Measurements from ENCODE around the gene PTHLH. TPM values are rescaled to one million over a fixed set of nuclear protein-coding genes. Genes with fewer than 3 reads are reported as not detected.

The PTHLH gene
- total and polyA plus RNA-seq, 7 experiments from 2014 or later = not detected

DNA sequence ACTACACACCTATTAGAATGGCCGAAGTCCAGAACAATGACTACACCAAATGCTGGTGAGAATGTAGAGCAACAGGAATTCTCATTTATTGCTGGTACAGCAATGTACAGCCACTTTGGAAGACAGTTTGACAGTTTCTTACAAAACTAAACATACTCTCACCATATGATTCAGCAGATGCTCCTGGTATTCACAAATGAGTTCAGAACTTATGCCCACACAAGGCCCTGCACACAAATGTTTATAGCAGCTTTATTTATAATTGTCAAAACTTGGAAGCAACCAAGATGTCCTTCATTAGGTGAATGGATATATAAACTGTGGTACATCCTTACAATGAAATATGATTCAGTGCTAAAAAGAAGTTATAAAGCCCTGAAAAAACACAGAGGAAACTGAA, 38.3 kb downstream of the PTHLH start:
- H3K27me3 ChIP-seq (ENCODE audit: control insufficient read depth in 2 of 2, insufficient read depth in 2 of 2, low read length in 2 of 2) = no peaks in the 10 kb centered on the region
- DNase-seq (no peak), ATAC-seq (no peak)
- no peaks in the 10 kb centered on the region for H3K4me1 ChIP-seq (ENCODE audit: control insufficient read depth in 2 of 2, insufficient read depth in 2 of 2, low read length in 2 of 2)
- H3K36me3 ChIP-seq (ENCODE audit: control insufficient read depth in 2 of 3, insufficient read depth in 3 of 3, low read length in 3 of 3) = no peaks in the 10 kb centered on the region
- Mint-ChIP-seq H3K9me3 (peaks cover 0 to 1% (median 0%) of the 10 kb centered on the region in 11 donors), H3K36me3 (no peaks in the 10 kb centered on the region), H3K4me1 (peaks cover 0 to 1% (median 0%) of the 10 kb centered on the region in 7 donors), H3K27me3 (peaks cover 4 to 22% (median 16%) of the 10 kb centered on the region in 5 donors), H3K27ac (no peak overlapping the region), H3K4me3 (no peak overlapping the region)
- intact Hi-C loops (cut with micrococcal nuclease) = no loop called here
- ChIA-PET POLR2A (no interaction called here), CTCF (no interaction called here)
- no peaks in the 10 kb centered on the region for H3K9me3 ChIP-seq (ENCODE audit: control insufficient read depth in 2 of 3, low read length in 3 of 3)
- no peak overlapping the region for H3K27ac ChIP-seq (ENCODE audit: low read depth, low read length)
- H3K4me3 ChIP-seq (ENCODE audit: low read length) = no peak overlapping the region

GRCh38 chr12:27931390-27931789, 41.1 kb downstream of the PTHLH start:
- H3K4me3 ChIP-seq (ENCODE audit: low read length) = no peak overlapping the region
- H3K27me3 ChIP-seq (ENCODE audit: control insufficient read depth in 2 of 2, insufficient read depth in 2 of 2, low read length in 2 of 2) = no peaks in the 10 kb centered on the region
- DNase-seq (no peak), ATAC-seq (no peak)
- POLR2A ChIA-PET = no interaction called here
- Mint-ChIP-seq H3K27me3 (peaks cover 0 to 23% (median 14%) of the 10 kb centered on the region in 5 donors), H3K4me1 (peaks cover 0 to 1% (median 0%) of the 10 kb centered on the region in 7 donors), H3K27ac (no peak overlapping the region), H3K36me3 (no peaks in the 10 kb centered on the region), H3K9me3 (peaks cover 0 to 1% (median 0%) of the 10 kb centered on the region in 11 donors), H3K4me3 (no peak overlapping the region)
- CTCF ChIA-PET = no interaction called here
- intact Hi-C loops (cut with micrococcal nuclease) = no loop called here
- no peaks in the 10 kb centered on the region for H3K36me3 ChIP-seq (ENCODE audit: control insufficient read depth in 2 of 3, insufficient read depth in 3 of 3, low read length in 3 of 3)
- no peaks in the 10 kb centered on the region for H3K4me1 ChIP-seq (ENCODE audit: control insufficient read depth in 2 of 2, insufficient read depth in 2 of 2, low read length in 2 of 2)
- H3K27ac ChIP-seq (ENCODE audit: low read depth, low read length) = no peak overlapping the region
- H3K9me3 ChIP-seq (ENCODE audit: control insufficient read depth in 2 of 3, low read length in 3 of 3) = no peaks in the 10 kb centered on the region

- no peak for ATAC-seq
- ChIA-PET POLR2A (no interaction called here), CTCF (no interaction called here)
- no peaks in the 10 kb centered on the region for H3K36me3 ChIP-seq (ENCODE audit: control insufficient read depth in 2 of 3, insufficient read depth in 3 of 3, low read length in 3 of 3)
- no peaks in the 10 kb centered on the region for H3K9me3 ChIP-seq (ENCODE audit: control insufficient read depth in 2 of 3, low read length in 3 of 3)
- Mint-ChIP-seq H3K4me3 (no peak overlapping the region), H3K36me3 (no peaks in the 10 kb centered on the region), H3K27me3 (peaks cover 7 to 21% (median 10%) of the 10 kb centered on the region in 5 donors), H3K27ac (no peak overlapping the region), H3K9me3 (no peaks in the 10 kb centered on the region), H3K4me1 (no peaks in the 10 kb centered on the region)
- H3K4me3 ChIP-seq (ENCODE audit: low read length) = no peak overlapping the region
- no peak overlapping the region for H3K27ac ChIP-seq (ENCODE audit: low read depth, low read length)
- DNase-seq = no peak
- no peaks in the 10 kb centered on the region for H3K4me1 ChIP-seq (ENCODE audit: control insufficient read depth in 2 of 2, insufficient read depth in 2 of 2, low read length in 2 of 2)
- no peaks in the 10 kb centered on the region for H3K27me3 ChIP-seq (ENCODE audit: control insufficient read depth in 2 of 2, insufficient read depth in 2 of 2, low read length in 2 of 2)
- intact Hi-C loops (cut with micrococcal nuclease) = no loop called here
These were observed 45.2 kb downstream of the PTHLH start for GRCh38 chr12:27927347-27927746.

DNA sequence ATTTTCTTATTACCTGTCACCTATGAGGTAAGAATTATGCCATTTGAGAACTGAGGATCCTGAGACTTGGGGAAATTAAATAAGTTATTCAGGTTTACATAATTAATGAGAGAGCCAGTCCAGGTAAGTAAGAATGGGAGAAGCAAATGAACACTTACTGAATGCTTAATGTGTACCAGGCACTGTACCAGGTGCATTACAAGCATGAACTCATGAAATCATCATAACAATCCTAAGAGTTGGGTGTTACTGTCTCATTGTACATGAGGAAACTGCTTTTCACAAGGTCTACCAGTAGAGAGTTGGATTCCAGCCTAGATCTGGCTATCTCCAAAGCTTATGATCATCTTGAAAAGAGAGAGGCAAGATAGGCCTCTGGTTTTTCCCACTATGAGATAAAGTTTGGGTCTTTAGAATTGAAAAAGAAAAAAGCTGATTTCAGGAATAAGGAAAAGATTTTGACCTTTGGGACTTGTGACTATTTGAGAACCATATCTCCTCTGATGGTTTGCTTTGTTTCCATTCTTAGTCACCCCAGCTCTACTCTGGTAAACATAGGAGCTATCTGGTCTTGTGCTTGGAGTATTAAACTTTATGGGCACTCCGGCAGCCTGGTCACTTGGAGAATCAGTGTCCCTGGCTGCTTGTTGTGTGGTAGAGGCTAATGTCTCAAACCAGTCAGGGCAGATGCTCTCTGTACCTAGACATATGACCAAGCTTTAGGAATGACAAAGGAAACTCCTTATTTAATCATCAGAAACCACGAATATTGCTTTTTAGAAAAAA, 48.0 kb downstream of the PTHLH start:
- Histone ChIP-seq H3K27me3 (ENCODE audit: control insufficient read depth in 2 of 2, insufficient read depth in 2 of 2, low read length in 2 of 2) (no peaks in the 10 kb centered on the region), H3K36me3 (ENCODE audit: control insufficient read depth in 2 of 3, insufficient read depth in 3 of 3, low read length in 3 of 3) (no peaks in the 10 kb centered on the region), H3K9me3 (ENCODE audit: control insufficient read depth in 2 of 3, low read length in 3 of 3) (no peaks in the 10 kb centered on the region), H3K4me3 (ENCODE audit: low read length) (no peak overlapping the region), H3K27ac (ENCODE audit: low read depth, low read length) (no peak overlapping the region), H3K4me1 (ENCODE audit: control insufficient read depth in 2 of 2, insufficient read depth in 2 of 2, low read length in 2 of 2) (no peaks in the 10 kb centered on the region)
- Mint-ChIP-seq H3K4me3 (no peak overlapping the region), H3K36me3 (no peaks in the 10 kb centered on the region), H3K27ac (no peak overlapping the region), H3K4me1 (no peaks in the 10 kb centered on the region), H3K9me3 (peaks cover 0 to 2% (median 0%) of the 10 kb centered on the region in 11 donors), H3K27me3 (peaks cover 4 to 37% (median 13%) of the 10 kb centered on the region in 5 donors)
- DNase-seq (no peak), ATAC-seq (no peak)
- intact Hi-C loops (cut with micrococcal nuclease) = no loop called here
- ChIA-PET CTCF (no interaction called here), POLR2A (no interaction called here)

- CTCF ChIA-PET = no interaction called here
These were observed 49.9 kb downstream of the PTHLH start for GRCh38 chr12:27922531-27923139.

GRCh38 chr12:27919671-27920235, 52.8 kb downstream of the PTHLH start:
- no peak for ATAC-seq
- intact Hi-C loops (cut with micrococcal nuclease) = no loop called here
- CTCF ChIA-PET = no interaction called here
- no peaks in the 10 kb centered on the region for H3K36me3 ChIP-seq (ENCODE audit: control insufficient read depth in 2 of 3, insufficient read depth in 3 of 3, low read length in 3 of 3)
- H3K27ac Mint-ChIP-seq = no peak overlapping the region
- H3K27ac ChIP-seq (ENCODE audit: low read depth, low read length) = no peak overlapping the region
- DNase-seq = no peak
- no peaks in the 10 kb centered on the region for H3K27me3 ChIP-seq (ENCODE audit: control insufficient read depth in 2 of 2, insufficient read depth in 2 of 2, low read length in 2 of 2)
- no peak overlapping the region for H3K4me3 Mint-ChIP-seq
- POLR2A ChIA-PET = no interaction called here
- peaks cover 4 to 50% (median 11%) of the 10 kb centered on the region in 5 donors for H3K27me3 Mint-ChIP-seq
- H3K36me3 Mint-ChIP-seq = no peaks in the 10 kb centered on the region
- no peaks in the 10 kb centered on the region for H3K9me3 ChIP-seq (ENCODE audit: control insufficient read depth in 2 of 3, low read length in 3 of 3)
- no peaks in the 10 kb centered on the region for H3K4me1 Mint-ChIP-seq
- H3K9me3 Mint-ChIP-seq = peaks cover 0 to 3% (median 0%) of the 10 kb centered on the region in 11 donors
- H3K4me1 ChIP-seq (ENCODE audit: control insufficient read depth in 2 of 2, insufficient read depth in 2 of 2, low read length in 2 of 2) = no peaks in the 10 kb centered on the region
- H3K4me3 ChIP-seq (ENCODE audit: low read length) = no peak overlapping the region

More at GRCh38 chr12:27922531-27923139, 49.9 kb downstream of the PTHLH start:
- Histone ChIP-seq H3K36me3 (ENCODE audit: control insufficient read depth in 2 of 3, insufficient read depth in 3 of 3, low read length in 3 of 3) (no peaks in the 10 kb centered on the region), H3K27me3 (ENCODE audit: control insufficient read depth in 2 of 2, insufficient read depth in 2 of 2, low read length in 2 of 2) (no peaks in the 10 kb centered on the region), H3K4me3 (ENCODE audit: low read length) (no peak overlapping the region), H3K27ac (ENCODE audit: low read depth, low read length) (no peak overlapping the region), H3K9me3 (ENCODE audit: control insufficient read depth in 2 of 3, low read length in 3 of 3) (no peaks in the 10 kb centered on the region), H3K4me1 (ENCODE audit: control insufficient read depth in 2 of 2, insufficient read depth in 2 of 2, low read length in 2 of 2) (no peaks in the 10 kb centered on the region)
- Mint-ChIP-seq H3K4me1 (no peaks in the 10 kb centered on the region), H3K4me3 (no peak overlapping the region), H3K36me3 (no peaks in the 10 kb centered on the region), H3K27ac (no peak overlapping the region), H3K9me3 (peaks cover 0 to 2% (median 0%) of the 10 kb centered on the region in 11 donors), H3K27me3 (peaks cover 4 to 46% (median 12%) of the 10 kb centered on the region in 5 donors)
- no peak for DNase-seq
- POLR2A ChIA-PET = no interaction called here
- intact Hi-C loops (cut with micrococcal nuclease) = no loop called here
- no peak for ATAC-seq
